ENCODE measurements around the gene PGM2L1. TPM values are rescaled to one million over a fixed set of nuclear protein-coding genes. Genes with fewer than 3 reads are reported as not detected.
A peak's percentile ranks its signal among the peaks of the same experiment; 100 is the strongest.

The PGM2L1 gene
- total and polyA plus RNA-seq, 2 experiments from 2014 or later, result 32.6 to 44.4 TPM

GRCh38 chr11:74321487-74322188 is 76.6 kb downstream of the PGM2L1 start:
- H3K27ac ChIP-seq (ENCODE audit: low read depth), result no peak overlapping the region
- no peak overlapping the region for H3K4me3 ChIP-seq
- no peaks in the 10 kb centered on the region for H4K20me1 ChIP-seq (replicated peaks; ENCODE audit: insufficient read depth)
- H3K4me1 Mint-ChIP-seq, result peaks cover 7% of the 10 kb centered on the region
- H3K27ac Mint-ChIP-seq, result no peak overlapping the region
- TF ChIP-seq CTCF (conservative IDR thresholded peaks at IDR 0.05; ENCODE audit: low read depth in 2 of 2) (peak; percentile 81 to 89), NANOG (IDR thresholded peaks at IDR 0.05; ENCODE audit: borderline replicate concordance) (no peak)
- H3K4me1 ChIP-seq (ENCODE audit: insufficient read depth), result no peaks in the 10 kb centered on the region
- H3K36me3 ChIP-seq (ENCODE audit: insufficient read depth), result no peaks in the 10 kb centered on the region
- H3K79me2 ChIP-seq (replicated peaks; ENCODE audit: insufficient read depth), result no peaks in the 10 kb centered on the region
- H3K27me3 Mint-ChIP-seq (ENCODE audit: insufficient read depth, low read depth, poor library complexity), result peaks cover 7% of the 10 kb centered on the region
- 0 out of 2 replicates have a peak, but pooled peaks cover 4% of the 10 kb centered on the region for H3K9me2 ChIP-seq (ENCODE audit: insufficient read depth)
- H3K4me2 ChIP-seq, result no peak overlapping the region
- H2AFZ ChIP-seq, result no peak overlapping the region
- DNase-seq (ENCODE audit: low spot score) (peak; percentile 70), ATAC-seq (peak; percentile 67)
- H3K9me3 Mint-ChIP-seq, result peaks cover 8% of the 10 kb centered on the region; the same call in 1 of the 3 replicates
- no peaks in the 10 kb centered on the region for H3K27me3 ChIP-seq (ENCODE audit: insufficient read depth)
- H3K4me3 Mint-ChIP-seq, result no peak overlapping the region
- H3K36me3 Mint-ChIP-seq (ENCODE audit: low read depth), result no peaks in the 10 kb centered on the region; the same call in 2 of the 3 replicates
- H3F3A ChIP-seq (replicated peaks; ENCODE audit: low read depth), result no peaks in the 10 kb centered on the region

GRCh38 chr11:74320538-74320937 is 77.7 kb downstream of the PGM2L1 start:
- H3K4me3 ChIP-seq, result no peak overlapping the region
- no peaks in the 10 kb centered on the region for H4K20me1 ChIP-seq (replicated peaks; ENCODE audit: insufficient read depth)
- Mint-ChIP-seq H3K4me3 (no peak overlapping the region), H3K9me3 (peaks cover 11% of the 10 kb centered on the region; the same call in 1 of the 3 replicates), H3K36me3 (ENCODE audit: low read depth) (no peaks in the 10 kb centered on the region; the same call in 2 of the 3 replicates), H3K4me1 (no peaks in the 10 kb centered on the region; the same call in 2 of the 3 replicates), H3K27ac (no peak overlapping the region), H3K27me3 (ENCODE audit: insufficient read depth, low read depth, poor library complexity) (peaks cover 3% of the 10 kb centered on the region)
- DNase-seq (ENCODE audit: low spot score) (no peak), ATAC-seq (no peak)
- H3K36me3 ChIP-seq (ENCODE audit: insufficient read depth), result no peaks in the 10 kb centered on the region
- H3K9me2 ChIP-seq (ENCODE audit: insufficient read depth), result 0 out of 2 replicates have a peak, but pooled peaks cover 4% of the 10 kb centered on the region
- H3K27ac ChIP-seq (ENCODE audit: low read depth), result no peak overlapping the region
- H3K27me3 ChIP-seq (ENCODE audit: insufficient read depth), result no peaks in the 10 kb centered on the region
- TF ChIP-seq ZNF331 (CRISPR knock-in tag; IDR thresholded peaks at IDR 0.05; ENCODE audit: low read depth) (no peak), CTCF (conservative IDR thresholded peaks at IDR 0.05; ENCODE audit: low read depth in 2 of 2) (no peak), POLR2AphosphoS5 (IDR thresholded peaks at IDR 0.05; ENCODE audit: low read depth) (no peak), CREB1 (CRISPR knock-in tag; IDR thresholded peaks at IDR 0.05; ENCODE audit: low read depth) (no peak), ZNF462 (CRISPR knock-in tag; IDR thresholded peaks at IDR 0.05) (no peak), EZH2phosphoT487 (IDR thresholded peaks at IDR 0.05; ENCODE audit: unreplicated experiment) (no peak), ETS1 (IDR thresholded peaks at IDR 0.05) (no peak), STAT1 (IDR thresholded peaks at IDR 0.05; ENCODE audit: unreplicated experiment) (no peak)
- H3F3A ChIP-seq (replicated peaks; ENCODE audit: low read depth), result no peaks in the 10 kb centered on the region
- no peak overlapping the region for H2AFZ ChIP-seq
- H3K79me2 ChIP-seq (replicated peaks; ENCODE audit: insufficient read depth), result no peaks in the 10 kb centered on the region
- no peak overlapping the region for H3K4me2 ChIP-seq
- no peaks in the 10 kb centered on the region for H3K4me1 ChIP-seq (ENCODE audit: insufficient read depth)
